Heart left ventricle (tissue), 16 donors: ENCODE data around the gene DESI1. TPM values are rescaled to one million over a fixed set of nuclear protein-coding genes. Genes with fewer than 3 reads are reported as not detected.

ENCODE experiments used
- ATAC-seq, 4 donors: fragments of 200-7000 bp; cut with Tn5 transposase; one replicate each; pipeline ENCODE4 v1.9.1; 2020 to 2022; ENCODE audit warnings: moderate library complexity in 4 of 4, mild to moderate bottlenecking in 3 of 4, moderate number of reproducible peaks in 1 of 4
- DNase-seq, 5 donors: peaks; one replicate each; pipeline ENCODE4 v3.0.0-alpha.2; 2020
- H3K27ac ChIP-seq, 12 donors: fragments of 200-600 bp; sonication (generic) in 4 of 12; one replicate each; pipeline versions ENCODE4 v1.5.0 to v1.8.0; 2016 to 2022; ENCODE audit warnings: mild to moderate bottlenecking in 2 of 12
- H3K27me3 ChIP-seq, 9 donors: fragments of 200-600 bp; sonication (generic) in 2 of 9; one replicate each; pipeline versions ENCODE4 v1.5.1 to v1.8.0; 2016 to 2022; ENCODE audit warnings: mild to moderate bottlenecking in 3 of 9
- H3K36me3 ChIP-seq, 9 donors: fragments of 200-600 bp; sonication (generic) in 2 of 9; one replicate each; pipeline versions ENCODE4 v1.5.0 to v1.8.0; 2018 to 2022; ENCODE audit warnings: mild to moderate bottlenecking in 2 of 9
- H3K4me1 ChIP-seq, 12 donors: fragments of 200-600 bp; sonication (generic) in 4 of 12; one replicate each; pipeline versions ENCODE4 v1.5.0 to v1.8.0; 2016 to 2022; ENCODE audit warnings: mild to moderate bottlenecking in 3 of 12
- H3K4me3 ChIP-seq, 12 donors: fragments of 200-600 bp; sonication (generic) in 4 of 12; one replicate each; pipeline versions ENCODE4 v1.5.0 to v1.8.0; 2017 to 2022; ENCODE audit warnings: mild to moderate bottlenecking in 9 of 12, moderate library complexity in 4 of 12
- H3K9me3 ChIP-seq, 12 donors: fragments of 200-600 bp; sonication (generic) in 4 of 12; one replicate each; pipeline versions ENCODE4 v1.5.0 to v1.8.0; 2016 to 2022; ENCODE audit warnings: mild to moderate bottlenecking in 1 of 12
- POLR2A ChIP-seq, 2 donors: fragments of 450-650 bp; IDR thresholded peaks; one replicate each; pipeline ENCODE4 v1.6.1; 2017; ENCODE audit warnings: antibody characterized with exemption in 2 of 2, mild to moderate bottlenecking in 2 of 2, moderate library complexity in 2 of 2
- WGBS, 4 donors: extraction: QIAGEN DNeasy Blood & Tissue Kit in 2 of 4; methylation state at CpG; one replicate each; pipeline versions ENCODE4 v1.1.5 to v1.1.7; 2013 to 2018; 5-methylcytosine and 5-hydroxymethylcytosine counted together
- intact Hi-C, 10 donors: fragments of 100-400 bp; cut with DNase I; formaldehyde crosslinking; loops; one replicate each; pipeline versions ENCODE4 v1.11.1 to v1.14.2; 2022
- polyA plus RNA-seq, 2 donors: library from polyadenylated mRNA; stranded (reverse); fragments of 200-250 nt; gene quantifications; one replicate each; pipeline ENCODE4 v1.2.3, GENCODE V29; 2013
- total RNA-seq, 9 donors: library from RNA; depleted of rRNA in 2 of 9; stranded (reverse); fragments of >200 nt in 2 of 9; fragmentation: NEBNext Ultra II Directional in 3 of 9; extraction: Animal tissue kit (Norgen Biotek cat#: 25700) in 3 of 9; gene quantifications; one replicate each; pipeline versions ENCODE4 v1.1.0 to v1.2.4, GENCODE V29; 2016 to 2023
- TF ChIP-seq, protein P1 (sequence below), 12 donors: fragments of 200-600 bp; sonication (generic) in 4 of 12; IDR thresholded peaks; one replicate each; pipeline versions ENCODE4 v1.5.0 to v1.8.0; 2018 to 2022; ENCODE audit warnings: antibody characterized with exemption in 12 of 12, mild to moderate bottlenecking in 5 of 12
- donor health status: ischemic (EF 13 %, LVEDD 7.1; RV severe dilation, severe dysfunction).
- donor health status: healthy with polysubstance abuse.
- donor health status: DM: no; HTN: yes; CAD: no.
- donor health status: DM: no; HTN: no; CAD: no.
- donor health status: ischemic (EF 25% LVEDD 6.9; RV normal size, moderate dysfunction).
- donor health status: ischemic (EF 25% LVEDD 5.7; RV mildly dilated, moderate dysfunction).
- donor health status: healthy.
- donor health status: DM: yes; HTN: yes; CAD: no.
- donor health status: ischemic (EF 35%, LVEDD 5.7; RV mildly dilated, moderate dysfunction).
- donor health status: nonischemic (EF 11% LVEDD 7.7; RV severe dilation, severe dysfunction).
- donor health status: DM: yes; HTN: yes; CAD: no.
- donor health status: PGD.
- donor health status: ischemic (EF 29% LVEDD 5.4; RV normal size, mild dysfunction).
- donor health status: nonischemic (EF 23%, LVEDD 6.1; RV moderate dilation, normal function).

Gene DESI1
- total and polyA plus RNA-seq, 11 donors: 24.2 to 51.0 (median 39.8) TPM

DNA sequence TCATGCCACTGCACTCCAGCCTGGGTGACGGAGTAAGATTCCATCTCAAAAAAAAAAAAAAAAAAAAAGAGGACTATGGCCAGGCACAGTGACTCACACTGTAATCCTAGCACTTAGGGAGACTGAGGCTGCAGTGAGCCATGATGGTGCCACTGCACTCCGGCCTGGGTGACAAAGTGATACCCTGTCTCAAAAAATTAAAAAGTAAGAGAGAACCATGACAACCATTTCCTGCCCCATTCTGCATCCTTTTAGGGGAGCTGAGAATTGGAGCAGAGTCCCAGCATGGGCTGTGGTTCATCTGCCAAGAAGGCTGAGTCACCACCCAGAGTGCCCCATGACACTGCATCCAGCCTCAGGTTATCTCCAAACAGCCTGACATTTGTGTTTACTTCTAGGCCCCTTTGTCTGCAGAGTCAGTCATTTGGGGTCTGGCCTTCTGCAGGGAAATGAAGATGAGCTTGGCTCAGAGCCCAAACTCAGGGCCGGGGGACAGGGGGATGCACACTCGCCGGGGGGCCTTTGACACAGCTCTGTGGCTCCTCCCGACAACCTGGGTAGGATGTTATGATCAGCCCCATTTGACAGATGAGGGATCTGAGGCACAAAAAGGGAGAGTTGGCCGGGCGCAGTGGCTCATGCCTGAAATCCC lies 55.3 kb downstream of the DESI1 start:
- WGBS, 4 donors: 56 to 65% (median 63%) methylated on average over 5 to 8 of the region's 8 CpGs
- Histone ChIP-seq H3K4me1 (peaks cover 0 to 49% (median 16%) of the 10 kb centered on the region in 12 donors), H3K27ac (peak overlapping the region in 11 of 12 donors; percentile 43 to 95 (median 73)), H3K36me3 (no peaks in the 10 kb centered on the region), H3K9me3 (no peaks in the 10 kb centered on the region), H3K4me3 (no peak overlapping the region), H3K27me3 (peaks cover 0 to 5% (median 0%) of the 10 kb centered on the region in 9 donors)
- DNase-seq (peak in 3 of 5 donors; percentile 56 to 67 (median 63)), ATAC-seq (peak in 3 of 4 donors; percentile 18 to 47 (median 30))
- TF ChIP-seq, protein P1, sequence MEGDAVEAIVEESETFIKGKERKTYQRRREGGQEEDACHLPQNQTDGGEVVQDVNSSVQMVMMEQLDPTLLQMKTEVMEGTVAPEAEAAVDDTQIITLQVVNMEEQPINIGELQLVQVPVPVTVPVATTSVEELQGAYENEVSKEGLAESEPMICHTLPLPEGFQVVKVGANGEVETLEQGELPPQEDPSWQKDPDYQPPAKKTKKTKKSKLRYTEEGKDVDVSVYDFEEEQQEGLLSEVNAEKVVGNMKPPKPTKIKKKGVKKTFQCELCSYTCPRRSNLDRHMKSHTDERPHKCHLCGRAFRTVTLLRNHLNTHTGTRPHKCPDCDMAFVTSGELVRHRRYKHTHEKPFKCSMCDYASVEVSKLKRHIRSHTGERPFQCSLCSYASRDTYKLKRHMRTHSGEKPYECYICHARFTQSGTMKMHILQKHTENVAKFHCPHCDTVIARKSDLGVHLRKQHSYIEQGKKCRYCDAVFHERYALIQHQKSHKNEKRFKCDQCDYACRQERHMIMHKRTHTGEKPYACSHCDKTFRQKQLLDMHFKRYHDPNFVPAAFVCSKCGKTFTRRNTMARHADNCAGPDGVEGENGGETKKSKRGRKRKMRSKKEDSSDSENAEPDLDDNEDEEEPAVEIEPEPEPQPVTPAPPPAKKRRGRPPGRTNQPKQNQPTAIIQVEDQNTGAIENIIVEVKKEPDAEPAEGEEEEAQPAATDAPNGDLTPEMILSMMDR (IDR thresholded peaks at IDR 0.05): no peak
- TF ChIP-seq POLR2A (IDR thresholded peaks at IDR 0.05): no peak
- intact Hi-C loops: no loop called here

DNA sequence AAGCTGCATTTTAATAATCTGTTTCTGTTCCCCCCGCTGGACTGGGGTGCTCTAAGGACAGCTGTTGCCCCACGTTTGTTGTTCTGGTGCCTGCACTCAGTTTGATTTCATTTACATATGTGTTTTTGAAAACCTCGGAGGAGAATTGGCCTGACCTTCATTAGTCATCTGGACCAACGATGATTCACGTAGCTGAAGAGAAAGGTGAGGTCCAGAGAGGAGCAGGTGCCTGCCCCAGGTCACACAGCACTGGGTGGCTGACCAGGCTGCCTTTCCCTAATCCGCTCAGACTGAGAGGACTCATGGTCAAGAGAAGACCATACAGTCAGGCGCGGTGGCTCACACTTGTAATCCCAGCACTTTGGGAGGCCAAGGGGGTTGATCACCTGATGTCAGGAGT lies 56.3 kb downstream of the DESI1 start:
- Histone ChIP-seq H3K36me3 (no peaks in the 10 kb centered on the region), H3K4me1 (peaks cover 0 to 58% (median 23%) of the 10 kb centered on the region in 12 donors), H3K9me3 (no peaks in the 10 kb centered on the region), H3K27me3 (peaks cover 0 to 5% (median 0%) of the 10 kb centered on the region in 9 donors), H3K4me3 (no peak overlapping the region), H3K27ac (peak overlapping the region in 10 of 12 donors; percentile 24 to 95 (median 81))
- no peak for DNase-seq
- no peak for TF ChIP-seq POLR2A (IDR thresholded peaks at IDR 0.05)
- TF ChIP-seq, protein P1 (IDR thresholded peaks at IDR 0.05): no peak
- WGBS, 4 donors: 82 to 90% (median 87%) methylated on average over 8 of the region's 8 CpGs
- intact Hi-C loops: no loop called here
- no peak for ATAC-seq

DNA sequence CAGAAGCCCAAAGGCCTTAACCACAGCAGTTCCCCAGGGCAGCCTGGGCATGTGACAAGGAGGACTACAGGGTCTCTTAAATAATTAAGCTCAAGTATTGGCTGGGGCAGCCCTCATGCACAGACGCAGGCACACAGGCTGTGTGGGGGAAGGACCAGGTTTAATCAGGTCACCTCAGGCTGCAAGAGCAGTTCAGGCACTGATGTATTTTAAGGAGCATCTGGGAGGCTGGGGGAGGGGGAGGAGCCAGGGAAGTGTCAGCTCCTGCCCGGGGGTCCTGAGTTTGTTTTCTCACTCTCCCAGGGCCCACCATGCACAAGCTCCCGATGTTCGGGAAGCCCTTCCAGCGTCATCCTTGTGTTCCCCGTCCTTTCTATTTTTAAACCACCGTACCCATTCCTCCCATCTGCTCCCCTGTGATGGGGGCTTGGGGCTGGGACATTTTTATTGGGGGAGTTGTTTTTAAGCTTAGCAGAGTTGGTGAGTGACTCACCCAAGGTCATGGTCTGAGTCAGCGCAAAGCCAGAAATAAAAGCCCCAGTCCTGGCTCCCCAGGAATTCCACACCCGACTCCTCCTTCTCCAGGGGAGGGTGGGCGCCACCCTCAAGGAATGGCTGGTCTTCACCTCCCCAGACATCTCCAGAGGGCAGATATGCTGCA lies 57.7 kb downstream of the DESI1 start:
- H3K4me3 ChIP-seq: peak overlapping the region in 11 of 12 donors; percentile 26 to 77 (median 55)
- ATAC-seq (peak; percentile 10 to 44 (median 25)), DNase-seq (peak in 2 of 5 donors; percentile 62 to 65)
- peak overlapping the region; percentile 69 to 99 (median 91) for H3K27ac ChIP-seq
- H3K27me3 ChIP-seq: peaks cover 0 to 5% (median 0%) of the 10 kb centered on the region in 9 donors
- intact Hi-C loops: no loop called here
- peak in 1 of 2 donors; percentile 46 for TF ChIP-seq POLR2A (IDR thresholded peaks at IDR 0.05)
- TF ChIP-seq, protein P1 (IDR thresholded peaks at IDR 0.05): no peak
- WGBS, 4 donors: 25 to 35% (median 31%) methylated on average over 10 of the region's 10 CpGs
- H3K9me3 ChIP-seq: no peaks in the 10 kb centered on the region
- H3K4me1 ChIP-seq: peaks cover 0 to 53% (median 21%) of the 10 kb centered on the region in 12 donors
- H3K36me3 ChIP-seq: no peaks in the 10 kb centered on the region

DNA sequence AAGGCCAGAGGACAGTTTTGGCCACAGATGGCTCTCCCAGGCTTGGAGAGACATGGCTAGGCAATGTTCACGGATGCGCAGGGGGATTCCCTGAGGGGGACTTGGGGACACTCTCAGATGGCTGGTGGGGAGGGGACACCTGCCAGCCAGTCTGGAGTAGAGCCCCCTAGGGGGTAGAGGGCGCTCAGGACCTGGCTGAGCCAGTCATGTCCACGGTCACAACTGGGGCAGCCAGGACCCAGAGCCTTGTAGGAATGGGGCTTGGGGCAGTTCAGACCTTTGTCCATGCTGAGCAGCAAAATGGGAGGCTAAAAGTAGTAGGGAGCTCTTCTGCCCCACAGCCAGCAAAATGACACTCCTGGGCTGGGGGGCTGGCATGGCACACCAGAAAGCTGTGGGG lies 58.4 kb downstream of the DESI1 start:
- H3K27ac ChIP-seq: peak overlapping the region; percentile 69 to 99 (median 91)
- H3K9me3 ChIP-seq: no peaks in the 10 kb centered on the region
- H3K36me3 ChIP-seq: no peaks in the 10 kb centered on the region
- H3K4me3 ChIP-seq: peak overlapping the region; percentile 26 to 77 (median 58)
- 54 to 73% (median 62%) methylated on average over 4 of the region's 4 CpGs for WGBS, 4 donors
- peaks cover 0 to 57% (median 26%) of the 10 kb centered on the region in 12 donors for H3K4me1 ChIP-seq
- ATAC-seq (no peak), DNase-seq (peak in 1 of 5 donors; percentile 43)
- H3K27me3 ChIP-seq: peaks cover 0 to 5% (median 0%) of the 10 kb centered on the region in 9 donors
- TF ChIP-seq, protein P1 (IDR thresholded peaks at IDR 0.05): no peak
- no peak for TF ChIP-seq POLR2A (IDR thresholded peaks at IDR 0.05)
- intact Hi-C loops: no loop called here
